ENCODE results near the gene DLG2. TPM values are rescaled to one million over a fixed set of nuclear protein-coding genes. Genes with fewer than 3 reads are reported as not detected.

Gene DLG2
- total RNA-seq, 1 experiment from 2014 or later: 17.5 TPM

GRCh38 chr11:85095239-85095638 lies 531.9 kb downstream of the DLG2 start:
- Mint-ChIP-seq H3K27ac (no peak overlapping the region), H3K9me3 (peaks cover 24% of the 10 kb centered on the region), H3K27me3 (ENCODE audit: low read depth) (no peaks in the 10 kb centered on the region), H3K36me3 (peaks cover 11% of the 10 kb centered on the region; the same call in 1 of the 2 replicates), H3K4me1 (peaks cover 13% of the 10 kb centered on the region), H3K4me3 (no peak overlapping the region)
- TF ChIP-seq NFYB (CRISPR knock-in tag; conservative IDR thresholded peaks at IDR 0.05; ENCODE audit: low read depth) (no peak), CREB1 (CRISPR knock-in tag; IDR thresholded peaks at IDR 0.05) (no peak), NR2C2 (CRISPR knock-in tag; IDR thresholded peaks at IDR 0.05) (no peak), MLX (CRISPR knock-in tag; IDR thresholded peaks at IDR 0.05) (no peak), ZNF317 (CRISPR knock-in tag; IDR thresholded peaks at IDR 0.05; ENCODE audit: borderline replicate concordance, low read depth) (no peak), ZMAT4 (CRISPR knock-in tag; IDR thresholded peaks at IDR 0.05) (no peak), ZNF219 (CRISPR knock-in tag; IDR thresholded peaks at IDR 0.05; ENCODE audit: borderline replicate concordance) (no peak), TCF7 (CRISPR knock-in tag; IDR thresholded peaks at IDR 0.05; ENCODE audit: low read depth) (no peak), E2F4 (CRISPR knock-in tag; IDR thresholded peaks at IDR 0.05; ENCODE audit: borderline replicate concordance, low read depth) (no peak), ZBTB21 (CRISPR knock-in tag; IDR thresholded peaks at IDR 0.05; ENCODE audit: borderline replicate concordance) (no peak), TP53 (CRISPR knock-in tag; IDR thresholded peaks at IDR 0.05) (no peak), GRHL2 (CRISPR knock-in tag; IDR thresholded peaks at IDR 0.05; ENCODE audit: insufficient replicate concordance, severe bottlenecking) (no peak), SMAD3 (CRISPR knock-in tag; IDR thresholded peaks at IDR 0.05; ENCODE audit: borderline replicate concordance) (no peak), TEAD4 (CRISPR knock-in tag; IDR thresholded peaks at IDR 0.05) (no peak)
- TF ChIP-seq, protein P1, sequence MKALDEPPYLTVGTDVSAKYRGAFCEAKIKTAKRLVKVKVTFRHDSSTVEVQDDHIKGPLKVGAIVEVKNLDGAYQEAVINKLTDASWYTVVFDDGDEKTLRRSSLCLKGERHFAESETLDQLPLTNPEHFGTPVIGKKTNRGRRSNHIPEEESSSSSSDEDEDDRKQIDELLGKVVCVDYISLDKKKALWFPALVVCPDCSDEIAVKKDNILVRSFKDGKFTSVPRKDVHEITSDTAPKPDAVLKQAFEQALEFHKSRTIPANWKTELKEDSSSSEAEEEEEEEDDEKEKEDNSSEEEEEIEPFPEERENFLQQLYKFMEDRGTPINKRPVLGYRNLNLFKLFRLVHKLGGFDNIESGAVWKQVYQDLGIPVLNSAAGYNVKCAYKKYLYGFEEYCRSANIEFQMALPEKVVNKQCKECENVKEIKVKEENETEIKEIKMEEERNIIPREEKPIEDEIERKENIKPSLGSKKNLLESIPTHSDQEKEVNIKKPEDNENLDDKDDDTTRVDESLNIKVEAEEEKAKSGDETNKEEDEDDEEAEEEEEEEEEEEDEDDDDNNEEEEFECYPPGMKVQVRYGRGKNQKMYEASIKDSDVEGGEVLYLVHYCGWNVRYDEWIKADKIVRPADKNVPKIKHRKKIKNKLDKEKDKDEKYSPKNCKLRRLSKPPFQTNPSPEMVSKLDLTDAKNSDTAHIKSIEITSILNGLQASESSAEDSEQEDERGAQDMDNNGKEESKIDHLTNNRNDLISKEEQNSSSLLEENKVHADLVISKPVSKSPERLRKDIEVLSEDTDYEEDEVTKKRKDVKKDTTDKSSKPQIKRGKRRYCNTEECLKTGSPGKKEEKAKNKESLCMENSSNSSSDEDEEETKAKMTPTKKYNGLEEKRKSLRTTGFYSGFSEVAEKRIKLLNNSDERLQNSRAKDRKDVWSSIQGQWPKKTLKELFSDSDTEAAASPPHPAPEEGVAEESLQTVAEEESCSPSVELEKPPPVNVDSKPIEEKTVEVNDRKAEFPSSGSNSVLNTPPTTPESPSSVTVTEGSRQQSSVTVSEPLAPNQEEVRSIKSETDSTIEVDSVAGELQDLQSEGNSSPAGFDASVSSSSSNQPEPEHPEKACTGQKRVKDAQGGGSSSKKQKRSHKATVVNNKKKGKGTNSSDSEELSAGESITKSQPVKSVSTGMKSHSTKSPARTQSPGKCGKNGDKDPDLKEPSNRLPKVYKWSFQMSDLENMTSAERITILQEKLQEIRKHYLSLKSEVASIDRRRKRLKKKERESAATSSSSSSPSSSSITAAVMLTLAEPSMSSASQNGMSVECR (CRISPR knock-in tag; IDR thresholded peaks at IDR 0.05; ENCODE audit: borderline replicate concordance): no peak
- TF ChIP-seq, protein P2, sequence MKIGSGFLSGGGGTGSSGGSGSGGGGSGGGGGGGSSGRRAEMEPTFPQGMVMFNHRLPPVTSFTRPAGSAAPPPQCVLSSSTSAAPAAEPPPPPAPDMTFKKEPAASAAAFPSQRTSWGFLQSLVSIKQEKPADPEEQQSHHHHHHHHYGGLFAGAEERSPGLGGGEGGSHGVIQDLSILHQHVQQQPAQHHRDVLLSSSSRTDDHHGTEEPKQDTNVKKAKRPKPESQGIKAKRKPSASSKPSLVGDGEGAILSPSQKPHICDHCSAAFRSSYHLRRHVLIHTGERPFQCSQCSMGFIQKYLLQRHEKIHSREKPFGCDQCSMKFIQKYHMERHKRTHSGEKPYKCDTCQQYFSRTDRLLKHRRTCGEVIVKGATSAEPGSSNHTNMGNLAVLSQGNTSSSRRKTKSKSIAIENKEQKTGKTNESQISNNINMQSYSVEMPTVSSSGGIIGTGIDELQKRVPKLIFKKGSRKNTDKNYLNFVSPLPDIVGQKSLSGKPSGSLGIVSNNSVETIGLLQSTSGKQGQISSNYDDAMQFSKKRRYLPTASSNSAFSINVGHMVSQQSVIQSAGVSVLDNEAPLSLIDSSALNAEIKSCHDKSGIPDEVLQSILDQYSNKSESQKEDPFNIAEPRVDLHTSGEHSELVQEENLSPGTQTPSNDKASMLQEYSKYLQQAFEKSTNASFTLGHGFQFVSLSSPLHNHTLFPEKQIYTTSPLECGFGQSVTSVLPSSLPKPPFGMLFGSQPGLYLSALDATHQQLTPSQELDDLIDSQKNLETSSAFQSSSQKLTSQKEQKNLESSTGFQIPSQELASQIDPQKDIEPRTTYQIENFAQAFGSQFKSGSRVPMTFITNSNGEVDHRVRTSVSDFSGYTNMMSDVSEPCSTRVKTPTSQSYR (CRISPR knock-in tag; IDR thresholded peaks at IDR 0.05): no peak
- TF ChIP-seq, protein P3, sequence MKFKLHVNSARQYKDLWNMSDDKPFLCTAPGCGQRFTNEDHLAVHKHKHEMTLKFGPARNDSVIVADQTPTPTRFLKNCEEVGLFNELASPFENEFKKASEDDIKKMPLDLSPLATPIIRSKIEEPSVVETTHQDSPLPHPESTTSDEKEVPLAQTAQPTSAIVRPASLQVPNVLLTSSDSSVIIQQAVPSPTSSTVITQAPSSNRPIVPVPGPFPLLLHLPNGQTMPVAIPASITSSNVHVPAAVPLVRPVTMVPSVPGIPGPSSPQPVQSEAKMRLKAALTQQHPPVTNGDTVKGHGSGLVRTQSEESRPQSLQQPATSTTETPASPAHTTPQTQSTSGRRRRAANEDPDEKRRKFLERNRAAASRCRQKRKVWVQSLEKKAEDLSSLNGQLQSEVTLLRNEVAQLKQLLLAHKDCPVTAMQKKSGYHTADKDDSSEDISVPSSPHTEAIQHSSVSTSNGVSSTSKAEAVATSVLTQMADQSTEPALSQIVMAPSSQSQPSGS (CRISPR knock-in tag; IDR thresholded peaks at IDR 0.05; ENCODE audit: borderline replicate concordance, low read depth): no peak
- TF ChIP-seq, protein P4, sequence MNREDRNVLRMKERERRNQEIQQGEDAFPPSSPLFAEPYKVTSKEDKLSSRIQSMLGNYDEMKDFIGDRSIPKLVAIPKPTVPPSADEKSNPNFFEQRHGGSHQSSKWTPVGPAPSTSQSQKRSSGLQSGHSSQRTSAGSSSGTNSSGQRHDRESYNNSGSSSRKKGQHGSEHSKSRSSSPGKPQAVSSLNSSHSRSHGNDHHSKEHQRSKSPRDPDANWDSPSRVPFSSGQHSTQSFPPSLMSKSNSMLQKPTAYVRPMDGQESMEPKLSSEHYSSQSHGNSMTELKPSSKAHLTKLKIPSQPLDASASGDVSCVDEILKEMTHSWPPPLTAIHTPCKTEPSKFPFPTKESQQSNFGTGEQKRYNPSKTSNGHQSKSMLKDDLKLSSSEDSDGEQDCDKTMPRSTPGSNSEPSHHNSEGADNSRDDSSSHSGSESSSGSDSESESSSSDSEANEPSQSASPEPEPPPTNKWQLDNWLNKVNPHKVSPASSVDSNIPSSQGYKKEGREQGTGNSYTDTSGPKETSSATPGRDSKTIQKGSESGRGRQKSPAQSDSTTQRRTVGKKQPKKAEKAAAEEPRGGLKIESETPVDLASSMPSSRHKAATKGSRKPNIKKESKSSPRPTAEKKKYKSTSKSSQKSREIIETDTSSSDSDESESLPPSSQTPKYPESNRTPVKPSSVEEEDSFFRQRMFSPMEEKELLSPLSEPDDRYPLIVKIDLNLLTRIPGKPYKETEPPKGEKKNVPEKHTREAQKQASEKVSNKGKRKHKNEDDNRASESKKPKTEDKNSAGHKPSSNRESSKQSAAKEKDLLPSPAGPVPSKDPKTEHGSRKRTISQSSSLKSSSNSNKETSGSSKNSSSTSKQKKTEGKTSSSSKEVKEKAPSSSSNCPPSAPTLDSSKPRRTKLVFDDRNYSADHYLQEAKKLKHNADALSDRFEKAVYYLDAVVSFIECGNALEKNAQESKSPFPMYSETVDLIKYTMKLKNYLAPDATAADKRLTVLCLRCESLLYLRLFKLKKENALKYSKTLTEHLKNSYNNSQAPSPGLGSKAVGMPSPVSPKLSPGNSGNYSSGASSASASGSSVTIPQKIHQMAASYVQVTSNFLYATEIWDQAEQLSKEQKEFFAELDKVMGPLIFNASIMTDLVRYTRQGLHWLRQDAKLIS (CRISPR knock-in tag; IDR thresholded peaks at IDR 0.05; ENCODE audit: borderline replicate concordance): no peak
- no peak for DNase-seq (ENCODE audit: low spot score)
- ChIA-PET CTCF (no interaction called here), POLR2A (no interaction called here)
- ATAC-seq: no peak

Measured in WTC11 (cell line).